H1 (cell line): ENCODE measurements around the gene RBMS2. TPM values are rescaled to one million over a fixed set of nuclear protein-coding genes. Genes with fewer than 3 reads are reported as not detected.

ENCODE experiments used
- CTCF ChIA-PET: fragments of 300-600 bp; sonication (Branson Sonifier 250); formaldehyde crosslinking; loops from one replicate; lab custom pipeline; 2021; ENCODE audit not compliant: partially characterized antibody; lab: Charles Lee
- POLR2A ChIA-PET: fragments of 300-600 bp; sonication (Branson Sonifier 250); formaldehyde crosslinking; loops from one replicate; lab custom pipeline; 2021; ENCODE audit warnings: inconsistent platforms; ENCODE audit not compliant: partially characterized antibody; lab: Charles Lee
- DNase-seq, 2 experiments: peaks; one replicate each; pipeline versions ENCODE4 v3.0.0 to v3.0.0-alpha.2; 2010 to 2022; ENCODE audit warnings: low spot score in 2 of 2, low read depth in 1 of 2, mixed read lengths in 1 of 2
- FAIRE-seq: peaks from 2 replicates; lab custom pipeline; 2011; peaks lifted over from hg19 to GRCh38; lab: Jason Lieb, UNC
- H2AFZ ChIP-seq: 2 replicates; pipeline ENCODE4 v1.8.1; 2012; ENCODE audit warnings: low read length, inconsistent platforms
- H2AK5ac ChIP-seq: 2 replicates; pipeline ENCODE4 v1.6.1; 2013; ENCODE audit warnings: low read depth, low read length
- H2BK120ac ChIP-seq: replicated peaks from 2 replicates; pipeline ENCODE3; 2013; ENCODE audit warnings: low read depth, low read length, inconsistent platforms
- H2BK12ac ChIP-seq: 2 replicates; pipeline ENCODE4 v1.6.1; 2013; ENCODE audit warnings: low read depth, low read length
- H2BK15ac ChIP-seq: 2 replicates; pipeline ENCODE4 v1.6.1; 2013; ENCODE audit warnings: low read length
- H2BK20ac ChIP-seq: 2 replicates; pipeline ENCODE4 v1.6.1; 2013; ENCODE audit warnings: low read length
- H2BK5ac ChIP-seq: 2 replicates; pipeline ENCODE4 v1.6.1; 2013; ENCODE audit warnings: low read depth, low read length
- H3K14ac ChIP-seq: 2 replicates; pipeline ENCODE4 v1.6.1; 2013; ENCODE audit warnings: inconsistent platforms; ENCODE audit not compliant: insufficient read length
- H3K18ac ChIP-seq: 2 replicates; pipeline ENCODE4 v1.6.1; 2013; ENCODE audit warnings: low read length; ENCODE audit errors: extremely low read depth
- H3K23ac ChIP-seq: 2 replicates; pipeline ENCODE4 v1.6.1; 2013; ENCODE audit warnings: inconsistent platforms; ENCODE audit not compliant: insufficient read length
- H3K23me2 ChIP-seq: 2 replicates; pipeline ENCODE4 v1.6.1; 2013; ENCODE audit warnings: low read depth, low read length
- H3K27ac ChIP-seq: 2 replicates; pipeline ENCODE4 v1.6.1; 2011; ENCODE audit warnings: low read depth, low read length, inconsistent platforms
- H3K27me3 ChIP-seq, 4 experiments: replicated peaks in 1 of 4; 1 replicate in 1 of 4; 2 replicates in 3 of 4; pipeline versions ENCODE4 v1.6.1 to v1.8.1; 2011 to 2013; ENCODE audit warnings: low read length in 3 of 4, mild to moderate bottlenecking in 3 of 4, inconsistent platforms in 2 of 4, mixed read lengths in 2 of 4, moderate library complexity in 1 of 4; ENCODE audit not compliant: control insufficient read depth in 3 of 4, insufficient read depth in 3 of 4; ENCODE audit errors: extremely low read depth in 1 of 4
- H3K36me3 ChIP-seq, 4 experiments: 2 replicates each; pipeline versions ENCODE4 v1.6.1 to v1.8.1; 2011 to 2013; ENCODE audit warnings: mild to moderate bottlenecking in 4 of 4, low read length in 3 of 4, moderate library complexity in 2 of 4, control low read depth in 1 of 4, inconsistent platforms in 1 of 4; ENCODE audit not compliant: insufficient read depth in 4 of 4, control insufficient read depth in 2 of 4
- H3K4ac ChIP-seq: replicated peaks from 2 replicates; pipeline ENCODE3; 2013; ENCODE audit warnings: low read length, low read depth, mixed read lengths, inconsistent platforms; ENCODE audit not compliant: insufficient read length
- H3K4me1 ChIP-seq, 4 experiments: replicated peaks in 1 of 4; 1 replicate in 1 of 4; 2 replicates in 3 of 4; pipeline versions ENCODE4 v1.6.1 to v1.8.1; 2011 to 2013; ENCODE audit warnings: low read length in 3 of 4, inconsistent platforms in 2 of 4, mixed read lengths in 1 of 4; ENCODE audit not compliant: insufficient read depth in 4 of 4, control insufficient read depth in 3 of 4
- H3K4me2 ChIP-seq, 2 experiments: 2 replicates each; pipeline versions ENCODE4 v1.6.1 to v1.8.1; 2011 to 2013; ENCODE audit warnings: low read depth in 2 of 2, low read length in 2 of 2, control low read depth in 1 of 2, inconsistent platforms in 1 of 2, mild to moderate bottlenecking in 1 of 2; ENCODE audit not compliant: insufficient read depth in 1 of 2
- H3K4me3 ChIP-seq, 4 experiments: fragments of 200-600, 300-600 bp in 1 of 4; sonication (generic), shearing (Covaris generic), sonication (Bioruptor Twin) in 1 of 4; 2 replicates each; pipeline versions ENCODE4 v1.5.1 to v1.8.1; 2011 to 2016; ENCODE audit warnings: low read length in 4 of 4, low read depth in 3 of 4, control low read depth in 2 of 4, inconsistent platforms in 2 of 4, mild to moderate bottlenecking in 2 of 4, mixed read lengths in 1 of 4, moderate library complexity in 1 of 4; ENCODE audit not compliant: insufficient read depth in 2 of 4; ENCODE audit errors: extremely low read depth in 1 of 4
- H3K56ac ChIP-seq: replicated peaks from 2 replicates; pipeline ENCODE3; 2013; ENCODE audit warnings: low read depth, mild to moderate bottlenecking, mixed read lengths, low read length, inconsistent platforms; ENCODE audit not compliant: insufficient read length
- H3K79me1 ChIP-seq: 2 replicates; pipeline ENCODE4 v1.6.1; 2013; ENCODE audit warnings: low read depth, low read length, control low read depth
- H3K79me2 ChIP-seq, 2 experiments: 2 replicates each; pipeline versions ENCODE4 v1.6.1 to v1.8.1; 2012 to 2013; ENCODE audit warnings: low read length in 2 of 2, mild to moderate bottlenecking in 2 of 2, inconsistent platforms in 1 of 2; ENCODE audit not compliant: insufficient read depth in 2 of 2, control insufficient read depth in 1 of 2
- H3K9ac ChIP-seq, 4 experiments: replicated peaks in 1 of 4; 1 replicate in 1 of 4; 2 replicates in 3 of 4; pipeline versions ENCODE4 v1.6.1 to v1.8.1; 2011 to 2013; ENCODE audit warnings: low read depth in 3 of 4, low read length in 3 of 4, control low read depth in 2 of 4, mild to moderate bottlenecking in 2 of 4, moderate library complexity in 2 of 4, inconsistent platforms in 1 of 4; ENCODE audit errors: extremely low read depth in 1 of 4
- H3K9me3 ChIP-seq, 2 experiments: 2 replicates each; pipeline versions ENCODE4 v1.6.1 to v1.8.1; 2012 to 2013; ENCODE audit warnings: mild to moderate bottlenecking in 2 of 2, moderate library complexity in 2 of 2, control low read depth in 1 of 2, inconsistent platforms in 1 of 2, low read depth in 1 of 2, low read length in 1 of 2, mixed read lengths in 1 of 2; ENCODE audit not compliant: insufficient read depth in 2 of 2
- H4K20me1 ChIP-seq, 2 experiments: replicated peaks in 1 of 2; 2 replicates each; pipeline versions ENCODE3 to v1.8.1; 2011 to 2013; ENCODE audit warnings: inconsistent platforms in 2 of 2, low read length in 2 of 2, mild to moderate bottlenecking in 1 of 2; ENCODE audit not compliant: insufficient read depth in 2 of 2, control insufficient read depth in 1 of 2
- H4K5ac ChIP-seq: 2 replicates; pipeline ENCODE4 v1.6.1; 2013; ENCODE audit warnings: low read length, low read depth, mixed read lengths, inconsistent platforms; ENCODE audit not compliant: insufficient read length
- H4K8ac ChIP-seq: 2 replicates; pipeline ENCODE4 v1.8.0; 2013; ENCODE audit warnings: mild to moderate bottlenecking, moderate library complexity, low read length, inconsistent platforms; ENCODE audit not compliant: insufficient read depth; ENCODE audit errors: extremely low read depth
- H4K91ac ChIP-seq: replicated peaks from 2 replicates; pipeline ENCODE3; 2013; ENCODE audit warnings: low read length, mixed read lengths, inconsistent platforms; ENCODE audit not compliant: insufficient read length
- KDM1A ChIP-seq: fragments of 200-600, 300-600 bp; sonication (generic); IDR thresholded peaks from 2 replicates; pipeline ENCODE4 v1.7.1; 2016; ENCODE audit warnings: mild to moderate bottlenecking, low read length, borderline replicate concordance
- PHF8 ChIP-seq: fragments of 200-600 bp; sonication (generic); conservative IDR thresholded peaks from 2 replicates; pipeline ENCODE4 v1.7.1; 2012; ENCODE audit warnings: low read depth, mild to moderate bottlenecking, inconsistent platforms, low read length, moderate library complexity
- SIN3A ChIP-seq, 2 experiments: IDR thresholded peaks in 1 of 2; conservative IDR thresholded peaks in 1 of 2; 2 replicates each; pipeline ENCODE4 v1.6.1; 2011 to 2012; ENCODE audit warnings: low read length in 2 of 2, improper control_type of control experiment in 1 of 2, low read depth in 1 of 2, mild to moderate bottlenecking in 1 of 2
- SUZ12 ChIP-seq: fragments of 200-600 bp; sonication (generic); IDR thresholded peaks from 2 replicates; pipeline ENCODE4 v1.6.1; 2012; ENCODE audit warnings: mild to moderate bottlenecking, inconsistent platforms, low read length, moderate library complexity, mixed read lengths
- TAF7 ChIP-seq: optimal IDR thresholded peaks from 2 replicates; pipeline ENCODE3; 2011; ENCODE audit warnings: low read depth, mild to moderate bottlenecking, inconsistent platforms, low read length, moderate library complexity, borderline replicate concordance
- WGBS, 2 experiments: shearing (Covaris generic) in 1 of 2; methylation state at CpG; one replicate each; pipeline versions ENCODE4 v1.1.6 to v1.1.7; 2013 to 2015; ENCODE audit warnings: low lambda C conversion rate in 2 of 2, mixed read lengths in 2 of 2, inconsistent platforms in 1 of 2, low coverage in 1 of 2, missing lambda C conversion rate in 1 of 2; ENCODE audit not compliant: insufficient replicate concordance in 2 of 2, insufficient coverage in 1 of 2, insufficient read length in 1 of 2; ENCODE audit errors: extremely low coverage in 1 of 2, missing lambda C conversion rate in 1 of 2; 5-methylcytosine and 5-hydroxymethylcytosine counted together
- polyA plus RNA-seq, 7 experiments: library from polyadenylated mRNA; depleted of rRNA in 3 of 7; stranded (reverse) in 5 of 7; unstranded in 2 of 7; fragments of >200 nt in 5 of 7; fragments of 200-250 nt in 2 of 7; gene quantifications; 1 replicate in 5 of 7; 2 replicates in 1 of 7; 4 replicates in 1 of 7; pipeline versions ENCODE4 v1.2.1 to v1.2.3, GENCODE V29; 2011 to 2013; ENCODE audit warnings: missing spikeins in 2 of 7, mixed read lengths in 2 of 7
- total RNA-seq: library from RNA; stranded (reverse); fragmentation: NEBNext Ultra II Directional; extraction: Animal tissue kit (Norgen Biotek cat#: 25700); gene quantifications from 2 replicates; pipeline ENCODE4 v1.2.1, GENCODE V29; 2021
- TF ChIP-seq, protein P1 (sequence below): IDR thresholded peaks from 2 replicates; pipeline ENCODE4 v1.6.1; 2012; ENCODE audit warnings: inconsistent platforms

Gene RBMS2
- total and polyA plus RNA-seq, 2 of the 8 experiments (the other 6 are each of a cell fraction or from before 2014, with no cell fraction given), result 9.6 to 31.3 TPM

DNA sequence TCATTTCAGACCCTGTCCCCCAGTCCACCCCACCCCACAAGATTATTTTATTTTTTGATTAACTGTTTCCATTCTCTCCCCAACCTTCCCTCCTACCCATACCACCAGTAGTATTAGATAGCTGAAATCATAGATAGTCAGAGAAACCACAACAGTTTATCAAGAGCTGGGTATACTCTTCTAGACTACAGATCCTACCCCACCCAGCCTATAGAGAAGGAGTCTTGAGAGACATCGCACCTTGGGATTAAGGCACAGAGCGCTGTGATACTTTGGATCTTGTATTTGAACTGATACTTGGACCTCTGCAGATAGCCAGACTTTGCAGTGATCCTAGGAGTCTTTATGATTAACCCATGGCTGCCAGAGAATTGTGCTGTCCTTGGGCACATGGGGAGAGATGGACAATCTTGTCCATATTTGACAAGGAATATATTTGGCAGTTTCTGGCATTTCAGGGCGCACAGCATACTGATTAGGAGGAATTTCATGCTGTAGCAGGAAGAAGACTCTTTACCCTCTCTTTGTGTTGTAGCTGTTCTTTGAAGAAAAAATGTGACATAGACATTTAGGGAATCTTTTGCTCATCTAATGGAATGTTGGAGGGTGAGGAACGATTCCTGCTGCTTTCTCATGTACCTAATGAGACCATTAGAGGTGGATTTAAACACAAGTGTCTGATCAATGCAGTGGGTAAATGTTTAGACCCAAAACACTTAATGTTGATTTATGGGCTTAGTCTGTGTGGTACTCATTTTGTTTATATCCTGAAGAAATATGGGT is 982 bp downstream of the RBMS2 start:
- Histone ChIP-seq H3K4me3 (peak overlapping the region; percentile 53 to 84 (median 65)), H3K23ac (no peak overlapping the region), H3K56ac (peak overlapping the region; percentile 35), H4K8ac (no peak overlapping the region), H3K9ac (peak overlapping the region in 3 of 4 experiments; percentile 25 to 74 (median 64); a peak in 3 of 7 replicates), H3K79me2 (peaks cover 0 to 11% of the 10 kb centered on the region in 2 experiments; a peak in 2 of 4 replicates), H3K36me3 (no peaks in the 10 kb centered on the region), H2BK12ac (peak overlapping the region; percentile 44; the same call in 1 of the 2 replicates), H2BK5ac (peak overlapping the region; percentile 38; the same call in 1 of the 2 replicates), H2BK120ac (no peak overlapping the region), H3K79me1 (no peaks in the 10 kb centered on the region), H3K14ac (no peak overlapping the region), H4K20me1 (no peaks in the 10 kb centered on the region), H3K27me3 (no peaks in the 10 kb centered on the region), H2BK20ac (no peak overlapping the region), H2AFZ (no peak overlapping the region; the same call in 1 of the 2 replicates), H4K91ac (no peak overlapping the region), H3K23me2 (peaks cover 5% of the 10 kb centered on the region; the same call in 1 of the 2 replicates), H3K27ac (no peak overlapping the region), H2BK15ac (no peak overlapping the region), H3K4me2 (peak overlapping the region; percentile 78 to 92), H4K5ac (no peak overlapping the region), H3K18ac (no peak overlapping the region), H3K4me1 (peaks cover 2 to 5% (median 4%) of the 10 kb centered on the region in 4 experiments; a peak in 5 of 7 replicates), H3K4ac (no peak overlapping the region), H2AK5ac (peak overlapping the region; percentile 42; the same call in 1 of the 2 replicates), H3K9me3 (no peaks in the 10 kb centered on the region)
- FAIRE-seq (no peak), DNase-seq (no peak)
- ChIA-PET POLR2A (interaction anchor here (0.6 to 1.7 kb wide), 7 partner anchors 17 to 184 kb away, joined by 3 to 7 read pairs (median 4); partner anchors contain the start of gene IL23A), CTCF (interaction anchor here (0.5 to 16.9 kb wide), 15 partner anchors 8 to 327 kb away, joined by 3 to 279 read pairs (median 5); no protein-coding TSS in a partner anchor)
- 32% methylated on average over 4 of the region's 4 CpGs; no CpG with 5 or more reads in 1 of the 2 experiments for WGBS, 2 experiments
- TF ChIP-seq PHF8, result no peak
- TF ChIP-seq TAF7, result no peak
- no peak for TF ChIP-seq SIN3A (conservative IDR thresholded peaks at IDR 0.05 in 1 of 2, IDR thresholded peaks at IDR 0.05 in 1 of 2; ENCODE audit: low read depth in 1 of 2, low read length in 2 of 2)
- TF ChIP-seq, protein P1, sequence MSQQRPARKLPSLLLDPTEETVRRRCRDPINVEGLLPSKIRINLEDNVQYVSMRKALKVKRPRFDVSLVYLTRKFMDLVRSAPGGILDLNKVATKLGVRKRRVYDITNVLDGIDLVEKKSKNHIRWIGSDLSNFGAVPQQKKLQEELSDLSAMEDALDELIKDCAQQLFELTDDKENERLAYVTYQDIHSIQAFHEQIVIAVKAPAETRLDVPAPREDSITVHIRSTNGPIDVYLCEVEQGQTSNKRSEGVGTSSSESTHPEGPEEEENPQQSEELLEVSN, result no peak
- TF ChIP-seq SUZ12, result no peak
- TF ChIP-seq KDM1A, result no peak
